Activated naive CD8-positive, alpha-beta T cell (primary cell): ENCODE measurements around the gene DNAH2.

ENCODE experiments used
- H3K27ac Mint-ChIP-seq: one replicate; pipeline ENCODE4 v1.8.0; 2021; ENCODE audit warnings: mixed read lengths
- H3K27me3 Mint-ChIP-seq: one replicate; pipeline ENCODE4 v1.8.0; 2021; ENCODE audit warnings: mixed read lengths
- H3K36me3 Mint-ChIP-seq: one replicate; pipeline ENCODE4 v1.8.0; 2021; ENCODE audit warnings: mixed read lengths
- H3K4me1 Mint-ChIP-seq: one replicate; pipeline ENCODE4 v1.8.0; 2021; ENCODE audit warnings: low read depth, mixed read lengths
- H3K4me3 Mint-ChIP-seq: one replicate; pipeline ENCODE4 v1.8.0; 2021; ENCODE audit warnings: mild to moderate bottlenecking, mixed read lengths
- H3K9me3 Mint-ChIP-seq: one replicate; pipeline ENCODE4 v1.8.0; 2021; ENCODE audit warnings: low read depth, mixed read lengths

DNAH2 gene

GRCh38 chr17:7740481-7741001 lies 23.0 kb downstream of the DNAH2 start:
- no peaks in the 10 kb centered on the region for H3K9me3 Mint-ChIP-seq
- H3K27ac Mint-ChIP-seq = no peak overlapping the region
- peaks cover 14% of the 10 kb centered on the region for H3K27me3 Mint-ChIP-seq
- H3K4me1 Mint-ChIP-seq = no peaks in the 10 kb centered on the region
- no peak overlapping the region for H3K4me3 Mint-ChIP-seq
- no peaks in the 10 kb centered on the region for H3K36me3 Mint-ChIP-seq

GRCh38 chr17:7742729-7743128 lies 25.2 kb downstream of the DNAH2 start:
- no peak overlapping the region for H3K4me3 Mint-ChIP-seq
- H3K4me1 Mint-ChIP-seq = no peaks in the 10 kb centered on the region
- peaks cover 11% of the 10 kb centered on the region for H3K27me3 Mint-ChIP-seq
- no peaks in the 10 kb centered on the region for H3K9me3 Mint-ChIP-seq
- no peak overlapping the region for H3K27ac Mint-ChIP-seq
- H3K36me3 Mint-ChIP-seq = no peaks in the 10 kb centered on the region

GRCh38 chr17:7744416-7744815 lies 26.9 kb downstream of the DNAH2 start:
- H3K27ac Mint-ChIP-seq = no peak overlapping the region
- H3K27me3 Mint-ChIP-seq = peaks cover 10% of the 10 kb centered on the region

GRCh38 chr17:7745748-7746470 lies 28.4 kb downstream of the DNAH2 start:
- Mint-ChIP-seq H3K4me1 (no peaks in the 10 kb centered on the region), H3K4me3 (no peak overlapping the region), H3K27me3 (peaks cover 5% of the 10 kb centered on the region), H3K27ac (no peak overlapping the region), H3K36me3 (no peaks in the 10 kb centered on the region), H3K9me3 (no peaks in the 10 kb centered on the region)

More at GRCh38 chr17:7744416-7744815, 26.9 kb downstream of the DNAH2 start:
- no peaks in the 10 kb centered on the region for H3K36me3 Mint-ChIP-seq
- no peak overlapping the region for H3K4me3 Mint-ChIP-seq
- H3K9me3 Mint-ChIP-seq = no peaks in the 10 kb centered on the region
- no peaks in the 10 kb centered on the region for H3K4me1 Mint-ChIP-seq

GRCh38 chr17:7747635-7748071 lies 30.1 kb downstream of the DNAH2 start:
- no peaks in the 10 kb centered on the region for H3K36me3 Mint-ChIP-seq
- H3K4me3 Mint-ChIP-seq = no peak overlapping the region
- no peaks in the 10 kb centered on the region for H3K9me3 Mint-ChIP-seq
- no peak overlapping the region for H3K27ac Mint-ChIP-seq
- H3K4me1 Mint-ChIP-seq = no peaks in the 10 kb centered on the region
- peaks cover 3% of the 10 kb centered on the region for H3K27me3 Mint-ChIP-seq

GRCh38 chr17:7748076-7748775 lies 30.7 kb downstream of the DNAH2 start:
- H3K4me3 Mint-ChIP-seq = no peak overlapping the region
- no peaks in the 10 kb centered on the region for H3K9me3 Mint-ChIP-seq
- H3K27me3 Mint-ChIP-seq = peaks cover 2% of the 10 kb centered on the region
- no peak overlapping the region for H3K27ac Mint-ChIP-seq
- no peaks in the 10 kb centered on the region for H3K4me1 Mint-ChIP-seq
- no peaks in the 10 kb centered on the region for H3K36me3 Mint-ChIP-seq

- Mint-ChIP-seq H3K36me3 (no peaks in the 10 kb centered on the region), H3K27me3 (no peaks in the 10 kb centered on the region), H3K9me3 (no peaks in the 10 kb centered on the region), H3K4me3 (no peak overlapping the region), H3K4me1 (no peaks in the 10 kb centered on the region), H3K27ac (no peak overlapping the region)
These were observed 32.8 kb downstream of the DNAH2 start for GRCh38 chr17:7750321-7750821.

- H3K27me3 Mint-ChIP-seq = no peaks in the 10 kb centered on the region
- H3K4me3 Mint-ChIP-seq = no peak overlapping the region
These were observed 37.1 kb downstream of the DNAH2 start for GRCh38 chr17:7754656-7755055.

GRCh38 chr17:7755095-7755890 lies 37.7 kb downstream of the DNAH2 start:
- Mint-ChIP-seq H3K4me1 (no peaks in the 10 kb centered on the region), H3K4me3 (no peak overlapping the region), H3K36me3 (no peaks in the 10 kb centered on the region), H3K27me3 (no peaks in the 10 kb centered on the region), H3K27ac (no peak overlapping the region), H3K9me3 (no peaks in the 10 kb centered on the region)

More at GRCh38 chr17:7754656-7755055, 37.1 kb downstream of the DNAH2 start:
- no peak overlapping the region for H3K27ac Mint-ChIP-seq
- no peaks in the 10 kb centered on the region for H3K36me3 Mint-ChIP-seq
- no peaks in the 10 kb centered on the region for H3K9me3 Mint-ChIP-seq
- no peaks in the 10 kb centered on the region for H3K4me1 Mint-ChIP-seq

GRCh38 chr17:7756968-7757367 lies 39.4 kb downstream of the DNAH2 start:
- H3K27me3 Mint-ChIP-seq = no peaks in the 10 kb centered on the region
- H3K4me3 Mint-ChIP-seq = no peak overlapping the region
- H3K27ac Mint-ChIP-seq = no peak overlapping the region
- no peaks in the 10 kb centered on the region for H3K36me3 Mint-ChIP-seq
- no peaks in the 10 kb centered on the region for H3K9me3 Mint-ChIP-seq
- H3K4me1 Mint-ChIP-seq = no peaks in the 10 kb centered on the region

- no peak overlapping the region for H3K27ac Mint-ChIP-seq
- no peaks in the 10 kb centered on the region for H3K27me3 Mint-ChIP-seq
- H3K9me3 Mint-ChIP-seq = no peaks in the 10 kb centered on the region
- no peak overlapping the region for H3K4me3 Mint-ChIP-seq
- H3K36me3 Mint-ChIP-seq = no peaks in the 10 kb centered on the region
- no peaks in the 10 kb centered on the region for H3K4me1 Mint-ChIP-seq
These were observed 46.4 kb downstream of the DNAH2 start for GRCh38 chr17:7763919-7764318.

- H3K9me3 Mint-ChIP-seq = no peaks in the 10 kb centered on the region
- H3K4me3 Mint-ChIP-seq = no peak overlapping the region
- H3K4me1 Mint-ChIP-seq = no peaks in the 10 kb centered on the region
- no peak overlapping the region for H3K27ac Mint-ChIP-seq
- H3K36me3 Mint-ChIP-seq = no peaks in the 10 kb centered on the region
- H3K27me3 Mint-ChIP-seq = no peaks in the 10 kb centered on the region
These were observed 49.5 kb downstream of the DNAH2 start for GRCh38 chr17:7767004-7767403.

- no peak overlapping the region for H3K4me3 Mint-ChIP-seq
- no peaks in the 10 kb centered on the region for H3K36me3 Mint-ChIP-seq
- H3K9me3 Mint-ChIP-seq = no peaks in the 10 kb centered on the region
- H3K4me1 Mint-ChIP-seq = no peaks in the 10 kb centered on the region
- H3K27me3 Mint-ChIP-seq = no peaks in the 10 kb centered on the region
- no peak overlapping the region for H3K27ac Mint-ChIP-seq
These were observed 50.0 kb downstream of the DNAH2 start for GRCh38 chr17:7767405-7768021.

- Mint-ChIP-seq H3K36me3 (no peaks in the 10 kb centered on the region), H3K4me1 (no peaks in the 10 kb centered on the region), H3K9me3 (no peaks in the 10 kb centered on the region), H3K27ac (no peak overlapping the region), H3K27me3 (peaks cover 12% of the 10 kb centered on the region), H3K4me3 (no peak overlapping the region)
These were observed 52.3 kb downstream of the DNAH2 start for GRCh38 chr17:7769854-7770253.
